WERI-Rb-1 (cell line): ENCODE results near the gene FOXJ1.

Experiments used
- DNase-seq: peaks from one replicate; pipeline ENCODE4 v3.0.0-alpha.2; 2020
- H3K27ac ChIP-seq: fragments of 250-450 bp; sonication (Bioruptor Pico); 2 replicates; pipeline ENCODE4 v1.5.1; 2020; ENCODE audit warnings: mild to moderate bottlenecking, moderate library complexity
- H3K27me3 ChIP-seq: fragments of 250-450 bp; sonication (Bioruptor Pico); 2 replicates; pipeline ENCODE4 v1.5.1; 2021; ENCODE audit warnings: mild to moderate bottlenecking, low read depth, moderate library complexity; ENCODE audit not compliant: insufficient read depth, severe bottlenecking
- H3K36me3 ChIP-seq: fragments of 250-450 bp; sonication (Bioruptor Pico); 2 replicates; pipeline ENCODE4 v1.5.1; 2020; ENCODE audit warnings: mild to moderate bottlenecking, moderate library complexity
- H3K4me3 ChIP-seq: 2 replicates; pipeline ENCODE4 v1.5.1; 2011; ENCODE audit warnings: low read depth, mild to moderate bottlenecking, control low read depth, low read length
- H3K9me3 ChIP-seq: fragments of 250-450 bp; sonication (Bioruptor Pico); 2 replicates; pipeline ENCODE4 v1.5.1; 2021; ENCODE audit warnings: mild to moderate bottlenecking, moderate library complexity; ENCODE audit not compliant: severe bottlenecking
- TF ChIP-seq, protein P1 (sequence below): IDR thresholded peaks from 2 replicates; pipeline ENCODE4 v1.5.1; 2011; ENCODE audit warnings: low read depth, mild to moderate bottlenecking, control low read depth, inconsistent platforms, low read length

Gene FOXJ1

DNA sequence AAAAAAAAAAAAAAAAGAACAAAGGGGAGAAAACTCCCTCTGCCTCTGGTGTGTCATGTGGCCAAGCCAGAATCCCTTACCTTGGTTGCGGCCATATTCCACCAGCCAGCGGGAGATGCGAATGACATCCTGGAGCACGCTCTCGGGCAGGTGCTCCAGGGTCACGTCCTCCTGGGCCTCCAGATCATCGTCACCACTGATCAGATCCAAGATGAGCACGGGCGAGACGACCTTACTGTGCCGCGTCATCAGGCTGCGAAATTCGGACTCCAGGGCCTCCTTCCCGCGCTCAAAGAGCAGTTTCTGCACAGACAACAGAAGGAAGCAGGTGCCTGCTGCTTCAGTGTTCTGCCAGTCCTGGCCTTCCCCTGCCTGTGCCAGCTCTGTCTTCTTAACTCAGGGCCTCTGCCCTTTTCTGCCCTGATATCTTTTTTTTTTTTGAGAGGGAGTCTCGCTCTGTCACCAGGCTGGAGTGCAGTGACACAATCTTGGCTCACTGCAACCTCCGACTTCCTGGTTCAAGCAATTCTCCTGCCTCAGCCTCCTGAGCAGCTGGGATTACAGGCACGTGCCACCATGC lies 43.2 kb downstream of the FOXJ1 start:
- TF ChIP-seq, protein P1, sequence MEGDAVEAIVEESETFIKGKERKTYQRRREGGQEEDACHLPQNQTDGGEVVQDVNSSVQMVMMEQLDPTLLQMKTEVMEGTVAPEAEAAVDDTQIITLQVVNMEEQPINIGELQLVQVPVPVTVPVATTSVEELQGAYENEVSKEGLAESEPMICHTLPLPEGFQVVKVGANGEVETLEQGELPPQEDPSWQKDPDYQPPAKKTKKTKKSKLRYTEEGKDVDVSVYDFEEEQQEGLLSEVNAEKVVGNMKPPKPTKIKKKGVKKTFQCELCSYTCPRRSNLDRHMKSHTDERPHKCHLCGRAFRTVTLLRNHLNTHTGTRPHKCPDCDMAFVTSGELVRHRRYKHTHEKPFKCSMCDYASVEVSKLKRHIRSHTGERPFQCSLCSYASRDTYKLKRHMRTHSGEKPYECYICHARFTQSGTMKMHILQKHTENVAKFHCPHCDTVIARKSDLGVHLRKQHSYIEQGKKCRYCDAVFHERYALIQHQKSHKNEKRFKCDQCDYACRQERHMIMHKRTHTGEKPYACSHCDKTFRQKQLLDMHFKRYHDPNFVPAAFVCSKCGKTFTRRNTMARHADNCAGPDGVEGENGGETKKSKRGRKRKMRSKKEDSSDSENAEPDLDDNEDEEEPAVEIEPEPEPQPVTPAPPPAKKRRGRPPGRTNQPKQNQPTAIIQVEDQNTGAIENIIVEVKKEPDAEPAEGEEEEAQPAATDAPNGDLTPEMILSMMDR: no peak
- H3K36me3 ChIP-seq: peaks cover 96% of the 10 kb centered on the region
- H3K9me3 ChIP-seq: no peaks in the 10 kb centered on the region
- no peak for DNase-seq
- no peak overlapping the region for H3K27ac ChIP-seq
- no peaks in the 10 kb centered on the region for H3K27me3 ChIP-seq
- no peak overlapping the region for H3K4me3 ChIP-seq

DNA sequence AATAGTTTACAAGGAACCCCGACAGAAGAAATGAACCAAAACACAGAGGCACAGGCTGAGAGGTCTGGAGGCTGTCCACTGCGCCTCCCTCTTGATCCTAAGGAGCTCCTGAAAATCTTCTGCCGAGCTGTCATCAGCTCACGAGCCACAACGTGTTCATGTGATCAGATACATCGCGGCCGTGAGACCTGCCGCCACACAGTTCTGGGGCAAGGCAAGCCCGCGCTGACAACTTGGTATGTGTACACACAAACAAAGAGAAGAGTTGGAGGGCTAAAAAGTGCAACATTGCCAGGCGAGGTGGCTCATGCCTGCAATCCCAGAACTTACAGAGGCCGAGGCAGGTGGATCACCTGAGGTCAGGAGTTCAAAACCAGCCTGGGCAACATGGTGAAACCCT lies 45.1 kb downstream of the FOXJ1 start:
- H3K27me3 ChIP-seq: no peaks in the 10 kb centered on the region
- peaks cover 96% of the 10 kb centered on the region for H3K36me3 ChIP-seq
- no peak overlapping the region for H3K4me3 ChIP-seq
- TF ChIP-seq, protein P1: no peak
- no peak for DNase-seq
- H3K27ac ChIP-seq: no peak overlapping the region
- H3K9me3 ChIP-seq: no peaks in the 10 kb centered on the region

DNA sequence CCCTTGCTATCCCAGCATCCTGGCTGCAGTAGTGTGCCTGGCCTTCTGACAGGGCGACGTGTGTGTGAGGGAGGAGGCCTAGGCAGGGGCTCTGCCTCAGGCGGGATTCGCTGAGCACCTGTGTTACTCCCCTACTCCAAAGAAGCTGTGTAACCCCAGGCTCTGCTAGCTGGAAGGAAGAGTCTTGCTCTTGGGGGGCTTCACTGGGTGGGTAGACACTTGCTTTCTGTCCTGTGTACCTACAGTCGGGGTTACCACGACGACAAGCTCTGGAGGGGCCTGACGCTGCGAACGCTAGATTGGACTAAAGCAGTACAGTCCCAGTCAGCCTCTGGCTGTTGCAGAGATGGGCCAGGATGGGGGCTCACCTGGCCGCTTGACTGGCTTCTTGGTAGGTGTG lies 47.0 kb downstream of the FOXJ1 start:
- Histone ChIP-seq H3K27me3 (no peaks in the 10 kb centered on the region), H3K9me3 (no peaks in the 10 kb centered on the region), H3K27ac (no peak overlapping the region), H3K4me3 (no peak overlapping the region), H3K36me3 (peaks cover 96% of the 10 kb centered on the region)
- no peak for DNase-seq
- TF ChIP-seq, protein P1: no peak

DNA sequence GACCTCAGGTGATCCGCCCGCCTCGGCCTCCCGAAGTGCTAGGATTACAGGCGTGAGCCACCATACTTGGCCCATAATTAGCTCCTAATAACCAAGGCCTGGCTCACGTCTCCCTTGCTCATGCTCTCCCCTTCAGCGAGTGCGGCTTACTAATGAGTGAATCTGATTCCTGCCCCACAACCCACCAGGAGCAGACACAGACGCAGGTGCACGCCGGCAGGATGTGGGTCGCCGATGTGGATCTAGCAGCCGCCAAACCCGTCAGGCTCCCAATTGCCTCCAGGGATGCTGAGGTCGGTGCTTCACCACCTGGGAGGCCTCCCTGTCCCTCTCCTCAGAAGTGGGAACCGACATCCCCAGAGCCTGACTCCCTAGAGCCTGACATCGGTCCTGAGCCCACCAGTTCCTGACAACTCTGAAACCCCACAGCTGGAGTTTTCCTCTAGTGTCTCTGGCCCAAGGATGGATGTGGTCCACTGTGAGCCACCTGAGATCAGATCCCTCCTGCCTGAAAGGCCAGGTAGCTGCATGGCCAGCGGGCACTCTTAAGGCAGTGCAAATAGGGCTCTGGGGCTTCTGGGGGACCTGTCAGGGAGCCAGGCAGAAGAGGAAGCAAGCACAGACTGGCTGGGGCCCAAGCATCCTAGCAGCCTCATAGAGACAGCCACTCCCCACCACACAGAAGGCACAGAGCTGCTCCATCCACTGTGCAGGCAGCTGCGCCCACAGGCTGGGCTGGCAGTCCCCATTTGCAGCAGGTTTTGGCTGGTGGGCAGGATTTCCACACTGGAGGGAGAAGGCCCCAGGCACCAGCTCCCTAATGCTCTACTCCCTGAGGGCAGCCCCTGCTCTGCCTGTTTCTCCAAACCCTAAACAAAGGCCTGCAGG lies 48.3 kb downstream of the FOXJ1 start:
- Histone ChIP-seq H3K9me3 (no peaks in the 10 kb centered on the region), H3K27ac (no peak overlapping the region), H3K4me3 (no peak overlapping the region), H3K27me3 (no peaks in the 10 kb centered on the region), H3K36me3 (peaks cover 97% of the 10 kb centered on the region)
- no peak for DNase-seq
- TF ChIP-seq, protein P1: no peak

DNA sequence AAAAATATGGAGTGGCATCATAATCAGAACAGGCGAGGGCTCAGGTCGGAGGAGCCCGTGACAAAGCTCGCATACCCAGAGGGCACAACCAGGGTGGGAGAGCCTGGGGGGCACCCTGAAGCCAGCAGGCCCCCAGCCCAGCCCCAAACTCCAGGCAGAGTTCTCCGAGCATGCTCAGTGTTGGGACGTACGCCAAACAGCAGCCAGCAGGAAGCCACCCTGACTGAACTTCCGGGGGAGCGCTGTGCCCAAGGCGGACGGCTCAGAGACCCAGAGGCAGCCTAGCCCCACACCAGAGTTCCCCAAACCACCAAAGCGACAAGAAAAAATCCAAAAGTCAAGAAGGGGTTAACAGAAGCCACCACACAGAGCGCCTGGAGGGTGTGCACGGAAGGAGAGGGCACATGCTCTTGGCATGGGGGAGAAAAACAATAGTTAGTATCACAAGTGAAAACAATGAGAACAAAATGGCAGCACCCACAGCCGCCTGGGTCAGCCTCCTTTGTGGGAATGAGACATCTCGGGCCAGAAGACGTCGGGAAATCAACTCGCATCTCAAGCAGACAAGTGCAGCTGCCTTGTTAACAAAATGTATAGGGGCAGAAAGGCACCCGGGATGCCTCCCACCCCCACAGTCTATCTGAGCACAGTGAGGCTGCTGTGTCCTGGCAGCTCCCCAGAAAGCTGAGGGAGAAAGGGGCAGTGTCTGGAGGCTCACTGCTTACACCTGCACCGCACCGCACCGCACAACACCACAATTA lies 49.3 kb downstream of the FOXJ1 start:
- DNase-seq: no peak
- H3K4me3 ChIP-seq: no peak overlapping the region

More for the DNA sequence above, 49.3 kb downstream of the FOXJ1 start:
- Histone ChIP-seq H3K36me3 (peaks cover 99% of the 10 kb centered on the region), H3K9me3 (no peaks in the 10 kb centered on the region), H3K27ac (no peak overlapping the region), H3K27me3 (no peaks in the 10 kb centered on the region)
- TF ChIP-seq, protein P1: no peak
